HG03066 (cell line): Measurements from ENCODE around the gene OR51I1.

ENCODE experiments used
- ATAC-seq: cut with Tn5 transposase; IDR thresholded peaks from one replicate; pipeline ENCODE4 v1.9.1; 2021; ENCODE audit warnings: low read depth; ENCODE audit not compliant: unreplicated experiment

The OR51I1 gene

DNA sequence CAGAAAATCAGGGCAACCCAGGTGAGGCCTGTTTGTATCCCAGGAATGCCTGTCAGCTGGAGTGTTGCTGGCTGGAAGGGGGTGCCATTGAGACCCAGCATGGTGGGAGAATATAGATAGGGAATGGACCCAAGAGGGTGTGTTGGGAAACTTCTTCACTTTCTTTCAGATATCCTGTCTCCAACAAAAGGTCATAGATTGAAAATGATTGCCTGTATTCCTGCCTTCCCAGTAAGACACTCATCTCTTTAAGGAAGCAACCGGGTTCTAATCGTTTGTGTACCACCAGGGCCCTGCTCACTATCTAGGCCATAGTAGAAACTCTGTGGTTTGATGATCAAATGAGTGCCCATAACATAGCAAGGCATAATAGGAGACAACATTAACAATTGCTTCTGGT, at the start of gene OR51I1:
Gene OR51I1 (minus strand): TSS at position 101 of the 400 bp plus-strand sequence. CDS start 0 bp downstream, at position 101.
- ATAC-seq: no peak

DNA sequence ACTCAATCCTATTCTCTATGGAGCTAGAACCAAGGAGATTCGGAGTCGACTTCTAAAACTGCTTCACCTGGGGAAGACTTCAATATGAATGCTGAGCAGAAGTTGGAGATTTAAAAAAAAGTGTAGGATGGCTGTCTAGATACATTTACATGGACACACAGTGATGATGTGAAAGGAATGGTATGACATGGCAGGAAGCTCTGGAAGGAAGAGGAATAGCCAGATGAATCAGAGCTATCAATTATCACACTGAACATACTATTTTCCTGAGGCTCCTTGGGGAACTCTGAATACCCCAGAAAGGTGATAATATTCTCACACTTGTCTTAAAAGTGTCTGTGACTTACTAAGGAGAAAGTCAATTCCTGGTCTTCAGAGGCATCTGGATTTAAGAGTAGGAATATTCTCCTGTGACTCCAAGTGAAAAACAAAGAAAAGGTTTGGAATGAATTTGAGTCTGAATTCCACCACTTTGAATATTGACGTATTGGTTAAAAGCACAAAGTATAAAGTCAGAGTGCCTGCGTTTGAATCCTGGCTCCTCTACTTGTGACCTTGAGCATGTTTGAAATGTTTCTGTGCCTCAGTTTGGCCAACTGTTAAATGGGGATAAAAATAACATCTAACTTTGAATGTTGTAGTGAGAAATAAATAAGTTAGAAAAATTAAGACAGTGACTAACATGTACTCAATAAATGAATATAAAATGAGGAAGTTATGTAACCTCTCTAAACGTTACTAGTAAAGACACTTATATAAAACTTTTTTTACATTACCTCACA, 48.5 kb upstream of the OR51I1 start:
- no peak for ATAC-seq

DNA sequence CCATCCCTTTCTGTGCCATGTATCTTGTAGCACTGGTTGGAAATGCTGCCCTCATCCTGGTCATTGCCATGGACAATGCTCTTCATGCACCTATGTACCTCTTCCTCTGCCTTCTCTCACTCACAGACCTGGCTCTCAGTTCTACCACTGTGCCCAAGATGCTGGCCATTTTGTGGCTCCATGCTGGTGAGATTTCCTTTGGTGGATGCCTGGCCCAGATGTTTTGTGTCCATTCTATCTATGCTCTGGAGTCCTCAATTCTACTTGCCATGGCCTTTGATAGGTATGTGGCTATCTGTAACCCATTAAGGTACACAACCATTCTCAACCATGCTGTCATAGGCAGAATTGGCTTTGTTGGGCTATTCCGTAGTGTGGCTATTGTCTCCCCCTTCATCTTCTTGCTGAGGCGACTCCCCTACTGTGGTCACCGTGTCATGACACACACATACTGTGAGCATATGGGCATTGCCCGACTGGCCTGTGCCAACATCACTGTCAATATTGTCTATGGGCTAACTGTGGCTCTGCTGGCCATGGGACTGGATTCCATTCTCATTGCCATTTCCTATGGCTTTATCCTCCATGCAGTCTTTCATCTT, 47.6 kb upstream of the OR51I1 start:
- no peak for ATAC-seq

DNA sequence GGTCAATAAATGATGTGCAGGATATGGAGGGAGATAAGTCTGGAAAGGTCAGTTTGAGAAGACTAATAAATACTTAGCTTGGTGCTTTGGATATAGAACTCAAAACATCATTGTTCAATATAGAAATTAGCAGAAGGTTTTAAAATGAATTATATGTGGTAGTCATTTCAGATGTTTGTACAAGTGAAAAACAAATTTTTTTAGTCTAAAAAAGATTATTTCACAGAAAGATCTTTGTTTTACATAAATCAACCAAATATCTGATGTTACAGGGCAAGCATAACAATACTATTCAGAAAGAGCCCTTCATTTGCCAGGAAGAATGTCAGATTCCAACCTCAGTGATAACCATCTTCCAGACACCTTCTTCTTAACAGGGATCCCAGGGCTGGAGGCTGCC, 47.1 kb upstream of the OR51I1 start, which contains the start of gene OR52D1:
Gene OR52D1 (plus strand): TSS at position 301 of the 400 bp plus-strand sequence. CDS start 22 bp downstream, at position 323.
- ATAC-seq: no peak

DNA sequence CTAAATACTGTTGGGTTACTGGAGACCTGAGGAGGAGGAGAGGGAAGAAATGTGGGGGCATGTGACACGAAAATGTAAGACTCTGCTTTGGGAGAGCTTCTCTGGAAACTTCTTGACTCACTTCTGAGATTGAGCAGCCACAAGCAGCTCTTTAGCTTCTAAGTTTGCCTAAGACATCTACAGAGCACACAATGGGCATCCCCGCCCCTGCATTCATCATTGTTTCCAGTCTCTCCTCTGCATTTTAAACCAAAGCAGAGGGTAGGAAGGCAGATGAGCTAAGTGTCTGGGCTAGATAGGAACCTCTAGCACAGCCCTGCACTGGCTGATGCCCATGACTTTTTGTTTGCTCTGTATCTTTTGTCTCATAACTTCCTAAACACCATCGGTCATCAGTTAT, 45.1 kb upstream of the OR51I1 start:
- ATAC-seq: no peak

GRCh38 chr11:5486003-5486402, 44.7 kb upstream of the OR51I1 start:
- ATAC-seq: no peak

DNA sequence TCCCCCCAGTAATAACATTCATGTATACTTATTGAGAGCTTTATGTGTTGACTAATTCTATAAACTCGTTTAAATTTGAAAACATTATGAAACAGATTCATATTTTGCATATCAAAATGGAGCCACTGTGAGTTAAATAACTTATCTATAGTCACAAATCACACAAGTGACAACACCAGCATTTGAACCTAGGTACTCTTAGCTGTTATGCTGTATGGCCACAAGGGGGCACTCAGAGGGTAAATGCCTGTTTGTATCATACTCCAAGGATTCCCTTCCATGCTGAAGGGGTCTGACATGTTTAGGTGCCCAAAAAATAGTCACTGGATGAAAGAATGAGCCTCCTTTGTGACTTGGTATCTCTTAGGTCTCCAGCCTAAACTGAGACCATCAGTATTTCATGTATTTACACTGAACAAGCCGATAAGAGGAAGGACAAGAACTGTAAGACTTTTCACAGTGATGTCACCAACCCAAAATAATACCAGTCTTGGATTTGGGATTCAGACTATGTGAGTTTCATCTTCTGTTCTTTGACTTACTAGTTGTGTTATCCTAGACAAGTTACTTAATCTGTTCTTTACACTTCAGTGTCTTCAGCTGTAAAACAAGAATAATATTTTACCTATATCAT, 35.0 kb upstream of the OR51I1 start:
- ATAC-seq: no peak

GRCh38 chr11:5473921-5474320, 32.6 kb upstream of the OR51I1 start:
- ATAC-seq: no peak

- ATAC-seq: no peak
Measured at GRCh38 chr11:5467527-5467926, 26.2 kb upstream of the OR51I1 start.

GRCh38 chr11:5460983-5461621, 19.8 kb upstream of the OR51I1 start:
- no peak for ATAC-seq

DNA sequence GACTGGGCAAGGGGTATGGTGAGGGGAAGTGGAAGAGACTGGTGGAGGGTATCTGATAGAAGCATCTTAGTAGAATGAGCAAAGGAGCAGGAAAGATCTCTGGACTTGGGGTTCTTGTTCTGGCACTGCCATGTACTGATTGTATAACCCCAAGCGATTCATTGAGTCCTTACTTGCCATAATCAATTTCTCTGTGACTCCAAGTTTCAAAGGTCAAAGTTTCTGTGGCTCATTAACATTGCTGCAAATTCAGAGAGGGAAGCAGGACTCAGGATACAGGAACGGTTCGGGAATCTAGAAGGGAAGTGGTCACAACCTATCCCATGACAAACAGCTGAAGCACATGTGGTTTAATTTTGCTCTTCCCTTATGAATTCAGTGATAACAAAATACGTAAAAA, 8.1 kb upstream of the OR51I1 start:
- no peak for ATAC-seq

DNA sequence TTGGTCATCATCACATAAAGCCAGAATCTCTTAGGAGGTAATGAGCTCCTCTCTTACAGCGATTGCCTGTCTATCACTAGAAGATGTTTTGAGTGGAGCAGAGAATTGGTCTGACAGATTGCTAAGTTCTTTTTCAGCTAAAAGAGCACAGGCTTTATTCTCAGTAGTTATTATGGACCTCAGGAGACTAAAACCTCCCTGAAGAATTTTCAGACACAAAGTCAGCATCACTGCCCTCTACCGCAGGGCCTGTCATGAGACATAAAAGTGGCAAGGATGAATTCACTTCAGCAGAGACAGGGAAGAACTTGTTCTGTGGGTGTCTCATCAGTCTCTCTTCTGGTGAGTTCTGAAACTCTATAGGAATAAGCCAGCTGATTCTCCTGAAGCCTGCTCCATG, 7.7 kb upstream of the OR51I1 start, which contains the start of gene OR51I2:
Gene OR51I2 (plus strand): TSS at position 301 of the 400 bp plus-strand sequence. CDS start 4,166 bp downstream, outside the sequence.
- ATAC-seq: no peak

- no peak for ATAC-seq
Measured at GRCh38 chr11:5443835-5444393, 2.6 kb upstream of the OR51I1 start.

DNA sequence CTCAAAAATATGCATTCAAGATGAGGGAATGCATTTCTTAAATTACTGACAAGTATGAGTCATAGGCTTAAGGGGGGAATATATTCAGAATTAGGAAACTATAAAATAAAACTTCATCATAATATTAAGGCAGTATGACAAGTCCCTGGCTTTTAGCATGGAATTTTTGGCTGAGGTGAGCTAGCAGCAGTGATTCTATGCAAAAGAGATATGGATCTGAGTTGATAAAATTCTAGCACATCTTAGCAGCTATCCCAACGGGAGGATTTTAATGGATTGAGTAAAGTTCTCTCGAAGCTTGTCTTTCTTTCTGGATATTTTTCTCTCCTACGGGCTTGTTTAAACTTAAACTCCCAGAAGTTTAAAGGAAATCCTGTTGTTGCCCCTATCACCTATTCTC, 18.2 kb downstream of the OR51I1 start:
- no peak for ATAC-seq

DNA sequence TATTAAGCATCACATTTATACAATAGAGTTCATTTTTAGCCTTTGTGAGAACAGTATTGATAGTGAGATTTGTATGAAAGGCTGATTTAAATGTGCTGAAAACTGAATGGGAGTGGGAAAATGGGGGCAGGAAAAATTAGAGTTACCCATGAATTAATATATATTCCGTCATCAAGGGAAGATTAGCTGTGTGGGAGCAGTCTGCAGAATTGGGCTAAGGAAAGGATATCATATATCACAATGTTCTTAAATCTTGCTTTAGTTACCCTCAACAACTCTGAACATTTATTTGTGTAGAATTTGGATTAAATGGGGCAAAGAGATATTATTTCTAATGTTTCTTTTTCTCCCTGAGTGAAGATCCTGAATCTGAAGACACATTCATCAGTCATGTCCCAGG, 19.5 kb downstream of the OR51I1 start, which contains the start of gene OR51Q1:
Gene OR51Q1 (plus strand): TSS at position 301 of the 400 bp plus-strand sequence. CDS start 90 bp downstream, at position 391.
- ATAC-seq: no peak

DNA sequence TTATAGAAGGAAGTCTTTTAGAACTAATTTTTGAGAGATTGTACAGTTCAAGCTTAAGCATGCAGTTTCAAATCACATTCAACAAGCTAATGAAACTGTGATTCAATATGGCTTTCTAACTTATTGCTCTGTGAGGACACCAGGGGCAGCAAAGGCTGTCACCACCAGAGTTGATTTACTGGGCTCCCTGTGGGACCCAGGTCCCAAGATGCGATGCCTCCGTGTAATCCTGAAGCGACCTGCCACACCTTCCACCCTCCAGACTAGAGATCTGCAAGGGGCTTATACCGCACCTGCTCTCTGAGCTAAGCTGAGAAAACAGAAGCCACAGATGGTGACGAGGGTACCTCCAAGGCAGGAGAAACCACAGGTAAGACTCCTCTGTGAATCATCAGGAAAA, 20.3 kb downstream of the OR51I1 start:
- no peak for ATAC-seq

DNA sequence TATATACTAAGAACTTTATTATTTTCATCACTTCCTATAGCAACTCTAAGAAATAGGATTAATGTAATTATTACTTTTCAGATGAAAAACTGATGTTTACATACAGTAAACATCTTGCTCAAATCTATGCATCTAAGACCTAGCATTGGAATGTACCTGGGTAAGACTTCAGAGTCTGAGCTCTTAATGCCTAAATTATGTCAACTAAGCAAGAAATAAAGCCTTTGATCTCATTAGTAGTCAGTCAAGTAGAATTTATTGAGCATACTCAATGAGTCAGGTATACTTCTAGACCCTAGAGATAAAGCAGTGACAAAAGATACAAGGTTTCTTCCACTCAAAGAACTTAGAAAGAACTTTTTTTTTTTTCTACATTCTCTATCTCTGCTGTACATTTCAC, 36.1 kb downstream of the OR51I1 start:
- ATAC-seq: no peak

- ATAC-seq: no peak
Measured at GRCh38 chr11:5398936-5399335, 42.4 kb downstream of the OR51I1 start.

DNA sequence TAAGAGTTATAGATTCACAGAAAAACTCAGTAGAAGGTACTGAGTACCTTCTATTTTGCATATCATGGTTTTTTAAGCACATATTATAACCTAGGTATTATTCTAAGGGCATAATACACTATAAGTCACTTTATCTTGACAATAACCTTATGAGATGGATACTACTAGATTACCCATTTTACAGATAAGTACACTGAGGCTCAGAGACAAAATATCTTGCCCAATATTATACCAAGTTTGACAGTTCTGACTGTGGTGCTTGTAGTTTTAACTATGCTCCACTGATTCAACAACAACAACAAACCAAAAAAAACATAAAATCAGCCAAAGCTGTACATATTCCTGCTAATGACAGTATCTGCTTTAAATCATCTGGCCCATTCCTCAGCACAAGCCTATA, 47.2 kb downstream of the OR51I1 start:
- ATAC-seq: no peak
